ENCODE results near the gene ASIC4. TPM values are rescaled to one million over a fixed set of nuclear protein-coding genes. Genes with fewer than 3 reads are reported as not detected.

The ASIC4 gene
- total RNA-seq, 1 donor from 2014 or later: not detected

GRCh38 chr2:219570194-219570923, 56.1 kb downstream of the ASIC4 start:
- intact Hi-C loops (cut with micrococcal nuclease): no loop called here
- Mint-ChIP-seq H3K27ac (no peak overlapping the region), H3K27me3 (ENCODE audit: low read depth) (peaks cover 31% of the 10 kb centered on the region), H3K4me1 (ENCODE audit: low read depth) (no peaks in the 10 kb centered on the region), H3K36me3 (ENCODE audit: low read depth) (no peaks in the 10 kb centered on the region), H3K4me3 (ENCODE audit: low read depth) (no peak overlapping the region), H3K9me3 (no peaks in the 10 kb centered on the region)
- DNase-seq (ENCODE audit: low spot score): no peak

- Mint-ChIP-seq H3K4me1 (ENCODE audit: low read depth) (no peaks in the 10 kb centered on the region), H3K36me3 (ENCODE audit: low read depth) (no peaks in the 10 kb centered on the region), H3K27ac (no peak overlapping the region), H3K27me3 (ENCODE audit: low read depth) (peaks cover 31% of the 10 kb centered on the region), H3K9me3 (no peaks in the 10 kb centered on the region), H3K4me3 (ENCODE audit: low read depth) (no peak overlapping the region)
- DNase-seq (ENCODE audit: low spot score): no peak
- intact Hi-C loops (cut with micrococcal nuclease): no loop called here
Measured at GRCh38 chr2:219570924-219571310, 56.6 kb downstream of the ASIC4 start.

DNA sequence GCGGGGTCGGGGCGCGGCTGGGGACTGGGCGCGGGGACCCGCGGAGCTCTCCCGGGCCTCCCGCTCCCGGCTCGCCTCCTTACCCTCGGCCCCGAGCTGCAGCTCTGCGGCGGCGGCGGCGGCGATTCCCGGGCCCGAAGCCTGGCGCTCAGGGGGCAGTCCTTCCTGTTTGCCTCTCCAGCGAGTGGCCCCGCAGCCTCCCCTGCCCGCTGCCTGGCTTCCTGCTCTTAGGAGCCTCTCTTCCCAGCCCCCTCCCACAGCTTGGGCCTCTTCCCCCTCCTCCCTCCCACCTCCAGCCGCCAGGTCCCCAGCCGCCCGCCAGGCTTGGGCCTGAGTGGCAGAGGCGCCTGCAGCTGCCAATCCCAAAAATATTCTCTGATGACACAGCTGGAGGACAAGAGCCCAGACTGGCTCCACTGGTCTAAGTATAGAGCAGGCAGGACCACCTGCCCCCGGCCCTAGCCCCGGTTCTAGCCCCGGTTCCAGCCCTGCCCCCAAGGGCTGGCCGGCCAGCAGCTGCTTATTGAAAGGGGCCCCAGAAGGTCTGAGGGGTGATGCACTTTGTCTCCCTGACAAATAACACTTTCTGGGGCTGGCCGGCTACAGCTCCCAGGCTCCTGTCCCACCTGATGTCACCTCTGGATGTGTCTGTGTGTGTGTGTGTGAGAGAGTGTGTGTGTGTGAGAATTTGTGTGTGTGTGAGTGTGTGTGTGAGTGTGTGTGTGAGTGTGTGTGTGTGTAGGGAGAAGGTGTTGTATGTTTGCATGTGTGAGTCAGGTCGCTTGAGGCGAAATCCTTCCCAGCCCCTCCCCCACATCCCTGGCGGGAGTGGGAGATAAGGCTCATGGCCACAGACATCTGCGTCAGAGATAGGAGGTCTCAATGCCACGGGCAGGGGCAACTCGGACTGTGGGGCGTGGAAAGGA, 57.3 kb downstream of the ASIC4 start, which contains the start of gene OBSL1:
Gene OBSL1 (minus strand): TSS at position 229 of the 926 bp plus-strand sequence. CDS start 307 bp downstream, outside the sequence.
- Mint-ChIP-seq H3K27ac (no peak within 1 kb of the TSS), H3K4me3 (ENCODE audit: low read depth) (no peak within 1 kb of the TSS), H3K4me1 (ENCODE audit: low read depth) (no peaks in the 10 kb centered on the region), H3K36me3 (ENCODE audit: low read depth) (no peaks in the 10 kb centered on the region), H3K27me3 (ENCODE audit: low read depth) (peaks cover 31% of the 10 kb centered on the region), H3K9me3 (no peaks in the 10 kb centered on the region)
- no peak for DNase-seq (ENCODE audit: low spot score)
- intact Hi-C loops (cut with micrococcal nuclease): no loop called here

DNA sequence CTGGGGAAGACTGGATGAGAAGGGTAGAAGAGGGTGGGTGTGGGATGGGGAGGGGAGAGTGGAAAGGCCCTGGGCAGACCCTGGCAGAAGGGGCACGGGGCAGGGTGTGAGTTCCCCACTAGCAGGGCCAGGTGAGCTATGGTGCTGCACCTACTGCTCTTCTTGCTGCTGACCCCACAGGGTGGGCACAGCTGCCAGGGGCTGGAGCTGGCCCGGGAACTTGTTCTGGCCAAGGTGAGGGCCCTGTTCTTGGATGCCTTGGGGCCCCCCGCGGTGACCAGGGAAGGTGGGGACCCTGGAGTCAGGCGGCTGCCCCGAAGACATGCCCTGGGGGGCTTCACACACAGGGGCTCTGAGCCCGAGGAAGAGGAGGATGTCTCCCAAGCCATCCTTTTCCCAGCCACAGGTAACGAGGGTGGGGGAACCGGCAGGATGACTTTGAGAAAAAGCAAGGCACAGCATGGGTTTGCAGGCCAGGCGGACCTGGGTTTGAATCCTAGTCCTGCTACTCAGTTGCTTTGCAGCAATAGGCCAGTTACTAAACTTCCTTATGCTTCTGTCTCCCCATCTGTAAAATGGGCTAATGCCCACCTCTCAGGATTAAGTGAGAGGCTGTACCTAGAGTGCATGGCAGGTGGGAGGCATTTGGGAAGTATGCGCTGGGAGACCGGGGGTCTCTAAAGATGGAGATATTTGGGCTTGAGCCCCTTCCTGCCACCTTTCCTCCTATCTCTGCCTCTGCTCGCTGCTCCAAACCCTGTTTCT, 58.1 kb downstream of the ASIC4 start, which contains the start of gene INHA:
Gene INHA (plus strand): TSS at position 74 of the 765 bp plus-strand sequence. CDS start 65 bp downstream, at position 139.
- no peaks in the 10 kb centered on the region for H3K4me1 Mint-ChIP-seq (ENCODE audit: low read depth)
- no peaks in the 10 kb centered on the region for H3K36me3 Mint-ChIP-seq (ENCODE audit: low read depth)
- no peak for DNase-seq (ENCODE audit: low spot score)
- no peak within 1 kb of the TSS for H3K27ac Mint-ChIP-seq
- H3K27me3 Mint-ChIP-seq (ENCODE audit: low read depth): peaks cover 34% of the 10 kb centered on the region
- no peak within 1 kb of the TSS for H3K4me3 Mint-ChIP-seq (ENCODE audit: low read depth)
- H3K9me3 Mint-ChIP-seq: no peaks in the 10 kb centered on the region
- intact Hi-C loops (cut with micrococcal nuclease): no loop called here

DNA sequence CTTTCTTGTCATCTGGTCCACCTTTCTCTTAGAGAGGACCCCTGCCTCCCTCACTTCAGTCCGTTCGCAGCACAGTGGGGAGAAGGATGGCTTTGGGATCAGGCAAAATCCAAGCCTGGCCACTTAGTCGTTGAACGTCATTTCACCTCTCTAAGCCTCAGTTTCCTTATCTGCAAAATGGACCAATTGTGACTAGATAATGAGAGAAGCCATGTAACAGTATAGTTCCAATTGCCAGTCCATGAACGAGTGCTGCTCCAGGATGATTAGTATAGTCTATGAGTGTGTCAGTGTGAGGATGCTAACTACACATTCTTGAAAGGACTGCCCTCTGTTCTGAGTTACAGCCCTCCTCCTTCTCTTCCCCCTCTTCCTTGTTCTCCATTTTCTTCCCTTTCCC, 58.9 kb downstream of the ASIC4 start:
- H3K9me3 Mint-ChIP-seq: no peaks in the 10 kb centered on the region
- no peak overlapping the region for H3K27ac Mint-ChIP-seq
- DNase-seq (ENCODE audit: low spot score): no peak
- H3K4me1 Mint-ChIP-seq (ENCODE audit: low read depth): no peaks in the 10 kb centered on the region
- peaks cover 34% of the 10 kb centered on the region for H3K27me3 Mint-ChIP-seq (ENCODE audit: low read depth)
- no peak overlapping the region for H3K4me3 Mint-ChIP-seq (ENCODE audit: low read depth)
- intact Hi-C loops (cut with micrococcal nuclease): no loop called here
- H3K36me3 Mint-ChIP-seq (ENCODE audit: low read depth): no peaks in the 10 kb centered on the region

GRCh38 chr2:219574484-219575311, 60.4 kb downstream of the ASIC4 start:
- Mint-ChIP-seq H3K36me3 (ENCODE audit: low read depth) (no peaks in the 10 kb centered on the region), H3K27me3 (ENCODE audit: low read depth) (peaks cover 32% of the 10 kb centered on the region)

GRCh38 chr2:219575566-219576504, 61.6 kb downstream of the ASIC4 start:
- DNase-seq (ENCODE audit: low spot score): no peak
- Mint-ChIP-seq H3K36me3 (ENCODE audit: low read depth) (no peaks in the 10 kb centered on the region), H3K27ac (no peak overlapping the region), H3K4me3 (ENCODE audit: low read depth) (no peak overlapping the region), H3K9me3 (no peaks in the 10 kb centered on the region), H3K27me3 (ENCODE audit: low read depth) (peaks cover 27% of the 10 kb centered on the region), H3K4me1 (ENCODE audit: low read depth) (no peaks in the 10 kb centered on the region)
- intact Hi-C loops (cut with micrococcal nuclease): no loop called here

More at GRCh38 chr2:219574484-219575311, 60.4 kb downstream of the ASIC4 start:
- no peak for DNase-seq (ENCODE audit: low spot score)
- Mint-ChIP-seq H3K4me1 (ENCODE audit: low read depth) (no peaks in the 10 kb centered on the region), H3K27ac (no peak overlapping the region), H3K9me3 (no peaks in the 10 kb centered on the region), H3K4me3 (ENCODE audit: low read depth) (no peak overlapping the region)
- intact Hi-C loops (cut with micrococcal nuclease): no loop called here

- peaks cover 26% of the 10 kb centered on the region for H3K27me3 Mint-ChIP-seq (ENCODE audit: low read depth)
- H3K4me3 Mint-ChIP-seq (ENCODE audit: low read depth): no peak overlapping the region
- H3K27ac Mint-ChIP-seq: no peak overlapping the region
Measured at GRCh38 chr2:219576505-219577388, 62.5 kb downstream of the ASIC4 start.

DNA sequence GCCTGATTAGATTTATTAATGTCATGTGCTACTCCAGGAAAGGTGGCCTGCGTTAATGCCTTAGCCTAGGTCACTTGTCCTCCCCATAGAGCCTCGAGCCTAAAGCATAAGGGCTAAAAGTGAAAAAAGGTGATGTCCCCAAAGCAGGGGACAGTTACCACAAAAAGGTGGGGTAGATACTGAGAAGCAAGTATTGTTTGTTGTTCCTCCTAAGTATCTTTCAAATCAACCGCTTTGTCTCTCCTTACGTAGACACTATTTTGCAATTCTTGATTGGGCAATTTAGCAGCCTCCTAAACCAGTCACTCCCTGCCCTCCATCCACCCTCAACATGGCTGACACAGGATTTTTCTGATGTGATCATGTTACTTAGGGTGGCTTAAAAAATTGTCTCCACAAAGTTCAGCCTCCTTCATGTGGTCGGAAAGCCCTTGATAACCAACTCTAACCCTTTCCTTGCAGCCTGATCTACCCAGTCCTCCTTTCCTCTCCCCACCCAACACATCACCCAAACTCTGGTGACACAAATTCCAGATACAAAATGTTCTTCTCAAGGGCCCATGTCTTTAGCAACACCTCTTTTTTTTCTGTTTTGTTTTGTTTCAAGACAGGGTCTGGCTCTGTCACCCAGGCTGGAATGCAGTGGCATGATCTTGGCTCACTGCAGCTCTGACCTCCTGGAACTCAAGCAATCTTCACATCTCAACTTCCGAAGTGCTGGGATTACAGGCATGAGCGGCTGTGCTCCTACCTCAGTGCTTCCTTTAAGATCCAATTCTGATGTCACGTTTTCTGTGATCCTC, 64.7 kb downstream of the ASIC4 start:
- H3K27me3 Mint-ChIP-seq (ENCODE audit: low read depth): peaks cover 10% of the 10 kb centered on the region
- no peak overlapping the region for H3K4me3 Mint-ChIP-seq (ENCODE audit: low read depth)
- H3K36me3 Mint-ChIP-seq (ENCODE audit: low read depth): no peaks in the 10 kb centered on the region
- H3K9me3 Mint-ChIP-seq: no peaks in the 10 kb centered on the region
- intact Hi-C loops (cut with micrococcal nuclease): no loop called here
- H3K27ac Mint-ChIP-seq: no peak overlapping the region
- no peaks in the 10 kb centered on the region for H3K4me1 Mint-ChIP-seq (ENCODE audit: low read depth)
- DNase-seq (ENCODE audit: low spot score): no peak

More at GRCh38 chr2:219576505-219577388, 62.5 kb downstream of the ASIC4 start:
- intact Hi-C loops (cut with micrococcal nuclease): no loop called here
- H3K9me3 Mint-ChIP-seq: no peaks in the 10 kb centered on the region
- no peaks in the 10 kb centered on the region for H3K4me1 Mint-ChIP-seq (ENCODE audit: low read depth)
- no peak for DNase-seq (ENCODE audit: low spot score)
- H3K36me3 Mint-ChIP-seq (ENCODE audit: low read depth): no peaks in the 10 kb centered on the region

GRCh38 chr2:219581346-219581745, 67.1 kb downstream of the ASIC4 start:
- Mint-ChIP-seq H3K4me1 (ENCODE audit: low read depth) (no peaks in the 10 kb centered on the region), H3K27me3 (ENCODE audit: low read depth) (peaks cover 17% of the 10 kb centered on the region), H3K27ac (no peak overlapping the region), H3K36me3 (ENCODE audit: low read depth) (no peaks in the 10 kb centered on the region), H3K9me3 (no peaks in the 10 kb centered on the region), H3K4me3 (ENCODE audit: low read depth) (no peak overlapping the region)
- no peak for DNase-seq (ENCODE audit: low spot score)
- intact Hi-C loops (cut with micrococcal nuclease): loop anchor here (5.0 kb wide), 1 partner anchor 794 kb away; no protein-coding TSS in a partner anchor

Data from activated T-helper 2 cell treated with anti-CD3 and anti-CD28 coated beads, Interferon-gamma antibody, Interleukin-2, Interleukin-4, amounts not matched to agents 10 μg/mL and 5 μg/mL and 100 μg/mL, durations not matched to agents 14 hours and 24 hours and 36 hours (primary cell).